Measurements from ENCODE around the gene DUSP10. TPM values are rescaled to one million over a fixed set of nuclear protein-coding genes. Genes with fewer than 3 reads are reported as not detected.

Gene DUSP10
- total RNA-seq, 1 experiment from 2014 or later, result 1.7 TPM

DNA sequence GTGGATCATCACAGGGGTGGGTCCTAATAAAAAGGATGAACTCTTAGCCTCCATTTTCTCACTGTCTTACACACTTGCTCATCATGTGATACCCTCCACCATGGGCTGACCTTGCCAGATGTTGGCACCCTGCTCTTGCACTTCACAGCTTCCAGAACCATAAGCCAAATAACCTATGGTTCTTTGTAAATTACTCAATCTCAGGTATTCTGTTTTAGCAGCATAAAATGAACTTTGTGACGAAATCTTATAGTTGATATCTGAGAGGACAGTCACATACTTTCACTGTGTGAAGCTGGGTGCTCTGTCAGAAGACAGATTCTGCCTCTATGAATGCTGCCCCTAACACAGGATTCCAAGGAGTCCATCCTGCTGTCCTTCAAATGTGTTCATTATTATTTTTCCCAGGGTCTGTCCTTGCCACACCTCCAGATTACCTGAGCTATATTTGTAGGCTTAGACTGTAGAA lies 13.8 kb downstream of the DUSP10 start:
- ATAC-seq (no peak), DNase-seq (ENCODE audit: low read depth, low spot score) (no peak)
- Histone ChIP-seq H3K9ac (ENCODE audit: low read length) (no peak overlapping the region), H3K4me1 (ENCODE audit: control insufficient read depth in 1 of 2, insufficient read depth in 2 of 2, low read length in 2 of 2) (no peaks in the 10 kb centered on the region), H3K36me3 (ENCODE audit: control insufficient read depth in 1 of 2, insufficient read depth in 2 of 2, low read length in 2 of 2) (no peaks in the 10 kb centered on the region), H3K79me2 (ENCODE audit: insufficient read depth, low read length) (no peaks in the 10 kb centered on the region), H3K27me3 (ENCODE audit: insufficient read depth, low read length) (no peaks in the 10 kb centered on the region), H4K20me1 (ENCODE audit: insufficient read depth) (no peaks in the 10 kb centered on the region), H2AFZ (ENCODE audit: low read depth, low read length, poor library complexity, severe bottlenecking) (no peak overlapping the region), H3K9me3 (ENCODE audit: control insufficient read depth in 1 of 2, insufficient read depth in 1 of 2, low read depth in 1 of 2, low read length in 2 of 2) (no peaks in the 10 kb centered on the region), H3K4me2 (ENCODE audit: low read length) (no peak overlapping the region), H3K9me2 (ENCODE audit: insufficient read depth) (no peaks in the 10 kb centered on the region), H3K27ac (ENCODE audit: low read depth, low read length) (no peak overlapping the region), H3K4me3 (replicated peaks in 1 of 2; ENCODE audit: low read depth in 1 of 2, low read length in 2 of 2) (no peak overlapping the region)
- CTCF ChIA-PET, result no interaction called here
- RAD21 ChIA-PET (ENCODE audit: low non-redundant PET in 1 of 2, low total read pairs in 2 of 2, uncharacterized antibody in 2 of 2, unreplicated experiment in 2 of 2), result no interaction called here
- BruUV-seq (replicated peaks), result no TSS peak
- intact Hi-C loops (cut with micrococcal nuclease), result no loop called here
- no peak for TF ChIP-seq RAD21 (IDR thresholded peaks at IDR 0.05; ENCODE audit: low read depth)
- TF ChIP-seq POLR2AphosphoS5 (IDR thresholded peaks at IDR 0.05; ENCODE audit: low read depth, low read length), result no peak
- TF ChIP-seq CEBPB (IDR thresholded peaks at IDR 0.05; ENCODE audit: low read depth), result no peak
- POLR2A ChIA-PET, result no interaction called here

DNA sequence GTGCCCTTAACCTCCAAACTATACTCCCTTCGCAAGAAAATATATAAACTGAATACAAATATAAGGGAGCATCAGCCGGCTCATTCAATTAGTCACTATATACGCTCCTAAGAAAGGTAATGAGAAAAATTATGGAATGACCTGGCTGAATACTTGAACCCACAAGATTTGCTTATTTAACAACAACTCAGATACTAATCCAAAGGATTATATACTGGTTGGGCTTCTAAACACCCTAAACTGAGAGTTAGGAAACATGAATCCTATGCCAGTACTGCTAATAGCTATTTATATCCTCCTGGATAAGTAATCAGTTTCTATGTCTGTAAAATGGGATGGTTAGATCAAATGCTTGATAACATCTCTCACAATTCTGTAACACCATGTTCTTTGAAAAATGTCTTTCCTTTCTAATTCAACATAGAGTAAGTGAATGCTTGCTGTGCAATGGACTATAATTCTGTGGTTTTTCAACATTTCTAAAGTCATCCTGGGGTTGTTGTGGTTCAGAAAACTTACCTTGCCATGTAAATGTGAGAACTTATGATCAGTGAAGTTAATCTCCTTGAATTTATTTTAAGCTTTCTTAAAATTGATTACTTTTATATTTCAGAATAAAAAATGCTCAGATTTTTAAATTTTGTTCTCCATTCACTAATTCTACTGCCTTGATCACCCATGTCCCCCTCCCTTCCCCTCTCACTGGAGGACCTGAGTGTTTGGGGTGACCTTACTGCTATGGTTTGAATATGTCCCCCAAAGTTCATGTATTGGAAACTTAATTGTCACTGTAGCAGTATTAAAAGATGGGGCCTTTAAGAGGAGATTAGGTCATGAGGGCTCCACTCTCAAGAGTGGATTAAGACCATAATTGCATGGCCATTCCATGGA lies 14.5 kb downstream of the DUSP10 start:
- intact Hi-C loops (cut with micrococcal nuclease), result no loop called here
- BruUV-seq (replicated peaks), result no TSS peak

More for the DNA sequence above, 14.5 kb downstream of the DUSP10 start:
- no peak for TF ChIP-seq ELF1 (IDR thresholded peaks at IDR 0.05; ENCODE audit: borderline replicate concordance, low read depth)
- TF ChIP-seq SP1 (IDR thresholded peaks at IDR 0.05; ENCODE audit: low read depth), result no peak
- TF ChIP-seq, protein P1, sequence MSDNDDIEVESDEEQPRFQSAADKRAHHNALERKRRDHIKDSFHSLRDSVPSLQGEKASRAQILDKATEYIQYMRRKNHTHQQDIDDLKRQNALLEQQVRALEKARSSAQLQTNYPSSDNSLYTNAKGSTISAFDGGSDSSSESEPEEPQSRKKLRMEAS (IDR thresholded peaks at IDR 0.05), result no peak
- no peak for TF ChIP-seq POLR2AphosphoS5 (IDR thresholded peaks at IDR 0.05; ENCODE audit: low read depth, low read length)
- TF ChIP-seq, protein P2, sequence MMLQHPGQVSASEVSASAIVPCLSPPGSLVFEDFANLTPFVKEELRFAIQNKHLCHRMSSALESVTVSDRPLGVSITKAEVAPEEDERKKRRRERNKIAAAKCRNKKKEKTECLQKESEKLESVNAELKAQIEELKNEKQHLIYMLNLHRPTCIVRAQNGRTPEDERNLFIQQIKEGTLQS (IDR thresholded peaks at IDR 0.05), result no peak
- TF ChIP-seq POLR2A (IDR thresholded peaks at IDR 0.05; ENCODE audit: borderline replicate concordance, extremely low read depth, insufficient read depth, insufficient read length), result no peak
- no peak for TF ChIP-seq ZNF274 (IDR thresholded peaks at IDR 0.05; ENCODE audit: low read depth, low read length)
- no peak for TF ChIP-seq CEBPB (IDR thresholded peaks at IDR 0.05; ENCODE audit: low read depth)
- no peak for TF ChIP-seq RAD21 (IDR thresholded peaks at IDR 0.05; ENCODE audit: low read depth)
- TF ChIP-seq, protein P3, sequence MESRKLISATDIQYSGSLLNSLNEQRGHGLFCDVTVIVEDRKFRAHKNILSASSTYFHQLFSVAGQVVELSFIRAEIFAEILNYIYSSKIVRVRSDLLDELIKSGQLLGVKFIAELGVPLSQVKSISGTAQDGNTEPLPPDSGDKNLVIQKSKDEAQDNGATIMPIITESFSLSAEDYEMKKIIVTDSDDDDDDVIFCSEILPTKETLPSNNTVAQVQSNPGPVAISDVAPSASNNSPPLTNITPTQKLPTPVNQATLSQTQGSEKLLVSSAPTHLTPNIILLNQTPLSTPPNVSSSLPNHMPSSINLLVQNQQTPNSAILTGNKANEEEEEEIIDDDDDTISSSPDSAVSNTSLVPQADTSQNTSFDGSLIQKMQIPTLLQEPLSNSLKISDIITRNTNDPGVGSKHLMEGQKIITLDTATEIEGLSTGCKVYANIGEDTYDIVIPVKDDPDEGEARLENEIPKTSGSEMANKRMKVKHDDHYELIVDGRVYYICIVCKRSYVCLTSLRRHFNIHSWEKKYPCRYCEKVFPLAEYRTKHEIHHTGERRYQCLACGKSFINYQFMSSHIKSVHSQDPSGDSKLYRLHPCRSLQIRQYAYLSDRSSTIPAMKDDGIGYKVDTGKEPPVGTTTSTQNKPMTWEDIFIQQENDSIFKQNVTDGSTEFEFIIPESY (IDR thresholded peaks at IDR 0.05; ENCODE audit: extremely low read depth, insufficient replicate concordance, low read length), result no peak
- TF ChIP-seq, protein P4, sequence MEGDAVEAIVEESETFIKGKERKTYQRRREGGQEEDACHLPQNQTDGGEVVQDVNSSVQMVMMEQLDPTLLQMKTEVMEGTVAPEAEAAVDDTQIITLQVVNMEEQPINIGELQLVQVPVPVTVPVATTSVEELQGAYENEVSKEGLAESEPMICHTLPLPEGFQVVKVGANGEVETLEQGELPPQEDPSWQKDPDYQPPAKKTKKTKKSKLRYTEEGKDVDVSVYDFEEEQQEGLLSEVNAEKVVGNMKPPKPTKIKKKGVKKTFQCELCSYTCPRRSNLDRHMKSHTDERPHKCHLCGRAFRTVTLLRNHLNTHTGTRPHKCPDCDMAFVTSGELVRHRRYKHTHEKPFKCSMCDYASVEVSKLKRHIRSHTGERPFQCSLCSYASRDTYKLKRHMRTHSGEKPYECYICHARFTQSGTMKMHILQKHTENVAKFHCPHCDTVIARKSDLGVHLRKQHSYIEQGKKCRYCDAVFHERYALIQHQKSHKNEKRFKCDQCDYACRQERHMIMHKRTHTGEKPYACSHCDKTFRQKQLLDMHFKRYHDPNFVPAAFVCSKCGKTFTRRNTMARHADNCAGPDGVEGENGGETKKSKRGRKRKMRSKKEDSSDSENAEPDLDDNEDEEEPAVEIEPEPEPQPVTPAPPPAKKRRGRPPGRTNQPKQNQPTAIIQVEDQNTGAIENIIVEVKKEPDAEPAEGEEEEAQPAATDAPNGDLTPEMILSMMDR (IDR thresholded peaks at IDR 0.05 in 2 of 3, conservative IDR thresholded peaks at IDR 0.05 in 1 of 3; ENCODE audit: borderline replicate concordance in 1 of 3, insufficient read depth in 1 of 3, low read depth in 2 of 3, low read length in 2 of 3), result no peak
- TF ChIP-seq ZFX (IDR thresholded peaks at IDR 0.05), result no peak
- TF ChIP-seq JUND (IDR thresholded peaks at IDR 0.05), result no peak
- TF ChIP-seq TCF7L2 (IDR thresholded peaks at IDR 0.05; ENCODE audit: borderline replicate concordance, extremely low read depth, insufficient read depth, insufficient read length), result no peak
- ATAC-seq, result no peak
- ChIA-PET POLR2A (no interaction called here), CTCF (no interaction called here), RAD21 (ENCODE audit: low non-redundant PET in 1 of 2, low total read pairs in 2 of 2, uncharacterized antibody in 2 of 2, unreplicated experiment in 2 of 2) (no interaction called here)
- H3K9ac ChIP-seq (ENCODE audit: low read length), result no peak overlapping the region
- H3K4me2 ChIP-seq (ENCODE audit: low read length), result no peak overlapping the region
- no peaks in the 10 kb centered on the region for H3K4me1 ChIP-seq (ENCODE audit: control insufficient read depth in 1 of 2, insufficient read depth in 2 of 2, low read length in 2 of 2)
- no peaks in the 10 kb centered on the region for H3K36me3 ChIP-seq (ENCODE audit: control insufficient read depth in 1 of 2, insufficient read depth in 2 of 2, low read length in 2 of 2)
- no peaks in the 10 kb centered on the region for H3K9me2 ChIP-seq (ENCODE audit: insufficient read depth)
- no peaks in the 10 kb centered on the region for H3K9me3 ChIP-seq (ENCODE audit: control insufficient read depth in 1 of 2, insufficient read depth in 1 of 2, low read depth in 1 of 2, low read length in 2 of 2)
- H3K27me3 ChIP-seq (ENCODE audit: insufficient read depth, low read length), result no peaks in the 10 kb centered on the region
- H3K4me3 ChIP-seq (replicated peaks in 1 of 2; ENCODE audit: low read depth in 1 of 2, low read length in 2 of 2), result no peak overlapping the region
- H3K79me2 ChIP-seq (ENCODE audit: insufficient read depth, low read length), result no peaks in the 10 kb centered on the region
- no peak for DNase-seq (ENCODE audit: low read depth, low spot score)
- H2AFZ ChIP-seq (ENCODE audit: low read depth, low read length, poor library complexity, severe bottlenecking), result no peak overlapping the region
- H3K27ac ChIP-seq (ENCODE audit: low read depth, low read length), result no peak overlapping the region
- H4K20me1 ChIP-seq (ENCODE audit: insufficient read depth), result no peaks in the 10 kb centered on the region

All from HCT116 (cell line).